AG08396 (cell line): ENCODE measurements around the gene SNRK.
A peak's percentile ranks its signal among the peaks of the same experiment; 100 is the strongest.

Experiments
- DNase-seq: peaks from one replicate; pipeline ENCODE4 v3.0.0; 2012; ENCODE audit warnings: low spot score, mixed read lengths

The SNRK gene

GRCh38 chr3:43286115-43286840 is at the start of gene SNRK:
SNRK (plus strand) TSS chr3:43286540; CDS start chr3:43303204, 16,664 bp downstream.
- peak; percentile 98 for DNase-seq

DNA sequence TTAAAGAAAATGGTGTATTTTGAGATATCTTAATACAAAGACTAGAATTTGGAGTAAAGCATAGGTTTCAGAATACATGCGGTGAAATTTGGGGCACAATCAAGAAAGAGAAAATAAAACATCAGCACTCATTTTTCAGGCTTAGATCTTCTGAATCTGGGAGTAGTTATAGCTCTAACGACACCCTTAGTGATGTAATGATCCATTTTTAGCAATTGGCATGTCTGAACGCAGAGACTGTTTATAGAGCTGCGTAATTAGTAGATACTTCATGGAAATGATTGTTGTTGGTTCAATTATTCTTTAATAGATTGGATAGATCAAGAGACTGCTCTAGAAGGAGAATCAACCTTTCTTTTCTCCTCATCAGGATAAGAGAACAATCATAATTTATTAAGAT is 47.5 kb upstream of the SNRK start:
- no peak for DNase-seq

DNA sequence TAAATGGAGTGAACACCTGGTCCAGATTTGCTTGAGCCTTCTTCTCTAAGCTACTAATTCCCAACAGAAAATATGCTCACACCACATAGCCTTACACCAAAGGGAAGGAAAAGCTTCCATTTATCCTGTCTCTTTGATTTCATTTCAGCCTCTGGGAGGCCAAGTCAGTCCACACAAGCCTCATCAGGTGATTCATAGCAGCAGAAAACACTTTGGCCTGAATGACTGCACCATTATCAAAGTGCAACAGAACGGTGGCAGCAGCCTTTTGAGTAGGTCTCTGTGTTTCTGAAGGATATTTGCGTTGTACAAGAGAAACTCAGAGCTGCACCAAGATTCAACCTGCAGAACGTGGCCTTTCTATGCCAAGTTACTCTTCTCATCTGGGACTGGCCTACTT is 46.6 kb upstream of the SNRK start:
- no peak for DNase-seq

DNA sequence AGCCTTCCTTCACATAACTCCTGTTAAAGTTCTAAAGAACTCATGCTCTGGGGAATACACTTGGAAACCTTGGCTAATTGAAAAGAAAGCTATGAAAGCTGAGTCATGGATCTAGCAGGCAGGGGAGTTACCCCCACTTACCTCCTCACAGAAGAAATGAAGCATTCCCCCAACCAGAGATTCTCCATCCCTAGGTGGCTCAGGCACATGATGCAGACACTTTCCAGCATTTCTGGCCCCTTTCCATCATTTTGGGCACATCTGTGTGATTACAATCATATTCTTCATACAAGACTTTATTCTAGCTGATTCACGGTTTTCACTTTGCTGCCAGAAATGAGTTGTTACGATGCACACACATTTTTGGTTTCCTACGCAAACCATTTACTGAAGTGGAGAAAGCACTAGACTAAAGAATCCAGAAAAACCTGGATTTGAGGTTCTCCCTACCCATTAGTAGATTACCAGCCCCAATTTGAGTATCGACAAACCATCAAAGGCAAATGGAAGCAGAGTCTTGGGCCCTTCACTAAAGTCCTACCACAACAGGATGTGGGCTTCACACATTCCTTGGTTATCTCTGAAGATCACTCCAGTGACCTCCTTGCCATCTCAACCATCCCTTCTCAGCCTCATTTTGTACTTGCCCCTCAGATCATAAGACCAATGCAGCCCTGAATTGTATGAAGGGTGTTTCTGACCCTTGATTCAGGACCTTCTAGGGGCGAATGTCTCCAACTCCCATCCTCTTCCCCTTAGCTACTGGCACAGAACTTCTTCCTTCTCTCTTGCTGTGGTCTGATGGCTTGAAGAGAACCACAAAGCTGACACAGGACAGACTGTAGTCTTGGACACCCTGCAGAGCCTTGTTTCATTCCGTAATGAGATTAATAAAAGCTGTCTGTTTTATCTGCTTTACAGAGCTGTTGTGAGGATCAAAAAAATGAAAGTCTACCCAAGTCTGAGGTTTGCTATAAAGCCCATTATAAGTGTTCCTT is 42.5 kb upstream of the SNRK start:
- DNase-seq, result no peak

- no peak for DNase-seq
These were observed 41.6 kb upstream of the SNRK start for GRCh38 chr3:43244694-43245093.

- no peak for DNase-seq
These were observed 39.4 kb upstream of the SNRK start for GRCh38 chr3:43246976-43247375.

- DNase-seq, result no peak
These were observed 38.7 kb upstream of the SNRK start for GRCh38 chr3:43247561-43248184.

DNA sequence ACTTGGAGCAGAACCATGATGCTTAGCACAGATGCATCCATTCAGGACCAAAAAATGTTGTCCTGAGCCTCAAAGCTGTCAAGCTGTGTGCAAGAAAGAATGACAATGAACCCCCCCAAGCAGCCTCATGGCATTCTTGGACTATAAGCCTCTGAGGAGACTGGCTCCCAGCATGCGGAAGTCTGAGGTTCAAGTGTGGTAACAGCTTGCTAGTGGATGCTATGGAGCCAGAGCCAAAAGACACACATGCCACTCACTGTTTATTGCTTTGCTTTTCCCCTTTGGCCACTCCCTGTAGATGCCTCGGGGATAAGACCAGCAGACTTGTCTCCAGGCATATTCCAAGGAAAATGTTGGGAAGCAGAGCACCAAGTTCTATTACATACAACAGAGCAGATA is 38.2 kb upstream of the SNRK start:
- DNase-seq, result no peak

DNA sequence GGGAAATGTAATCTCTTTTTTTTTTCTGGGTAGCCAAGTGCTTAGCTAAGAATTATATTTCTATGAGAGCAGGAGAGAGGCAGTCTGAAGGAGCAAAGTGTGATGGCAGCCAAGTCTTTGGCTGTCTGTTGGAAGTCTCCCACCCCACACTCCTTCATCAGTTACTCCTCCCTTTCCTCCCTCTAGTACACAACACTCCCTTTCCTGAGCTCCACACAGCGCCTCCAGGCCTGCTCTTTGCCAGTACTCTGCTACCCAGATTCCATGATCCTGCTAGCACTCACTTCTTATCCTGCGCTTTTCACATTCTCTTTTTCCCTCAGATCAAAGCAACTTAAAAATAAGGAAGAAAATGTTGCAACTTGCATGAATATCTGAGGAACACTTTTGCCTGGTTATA is 37.4 kb upstream of the SNRK start:
- no peak for DNase-seq

DNA sequence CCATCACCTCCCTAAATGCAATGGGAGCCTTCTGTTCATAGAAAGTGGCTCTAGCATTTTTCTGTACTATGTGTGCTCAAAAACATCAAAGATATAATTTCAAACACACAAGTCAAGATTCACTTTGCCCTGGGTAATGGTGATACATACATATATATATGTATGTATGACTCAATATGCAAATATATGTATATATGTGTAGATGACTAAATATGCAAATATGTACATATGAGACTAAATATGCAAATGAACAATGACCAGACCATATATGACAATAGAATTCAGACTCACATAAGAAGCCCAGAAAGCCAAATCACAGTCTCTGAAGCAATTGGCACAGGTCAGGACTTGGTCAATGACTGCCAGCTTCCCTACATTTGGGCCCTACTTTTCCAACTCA is 36.9 kb upstream of the SNRK start:
- no peak for DNase-seq

DNA sequence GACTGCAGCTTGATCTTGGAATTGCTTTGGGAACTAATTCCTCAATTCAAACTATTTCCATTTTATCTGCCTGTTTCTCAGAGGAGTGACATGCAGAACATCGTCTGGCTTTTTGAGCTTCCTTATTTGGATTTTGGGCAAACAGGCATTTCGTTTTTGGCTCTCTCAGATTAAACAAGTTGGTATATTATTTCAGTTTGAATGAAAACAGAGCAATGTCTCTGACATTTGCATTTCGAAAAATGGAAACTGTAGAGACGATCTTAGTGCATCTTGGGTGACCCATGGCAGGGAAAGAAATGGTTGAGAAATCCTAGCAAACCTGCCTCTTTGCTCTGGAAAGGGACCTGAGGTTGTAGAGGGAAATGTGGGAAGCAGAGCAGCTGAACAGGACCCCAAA is 33.0 kb upstream of the SNRK start:
- DNase-seq, result no peak

- no peak for DNase-seq
These were observed 32.2 kb upstream of the SNRK start for GRCh38 chr3:43254125-43254524.

- no peak for DNase-seq
These were observed 30.7 kb upstream of the SNRK start for GRCh38 chr3:43255662-43256061.

- no peak for DNase-seq
These were observed 29.5 kb upstream of the SNRK start for GRCh38 chr3:43256714-43257461.

DNA sequence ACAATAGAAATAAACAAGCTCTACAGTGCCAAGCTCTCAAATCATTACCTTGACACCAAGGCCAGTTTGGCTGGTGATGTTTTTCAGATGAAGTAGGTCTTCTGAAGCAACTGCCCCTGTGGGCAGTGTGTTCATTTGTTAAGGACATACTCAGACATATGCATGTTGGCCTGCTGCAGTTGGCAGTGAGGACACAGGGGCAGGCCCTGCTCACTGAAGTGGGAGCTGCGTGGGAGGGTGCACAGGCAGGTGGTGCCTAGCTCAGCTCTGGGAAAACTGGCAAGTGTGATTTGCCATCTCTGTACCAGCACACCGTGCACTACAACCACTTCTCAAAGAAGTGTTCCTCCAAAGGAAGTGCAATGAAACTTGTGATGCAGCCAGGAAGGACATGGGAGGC is 28.5 kb upstream of the SNRK start:
- DNase-seq, result no peak

GRCh38 chr3:43259626-43260025 is 26.7 kb upstream of the SNRK start:
- no peak for DNase-seq

DNA sequence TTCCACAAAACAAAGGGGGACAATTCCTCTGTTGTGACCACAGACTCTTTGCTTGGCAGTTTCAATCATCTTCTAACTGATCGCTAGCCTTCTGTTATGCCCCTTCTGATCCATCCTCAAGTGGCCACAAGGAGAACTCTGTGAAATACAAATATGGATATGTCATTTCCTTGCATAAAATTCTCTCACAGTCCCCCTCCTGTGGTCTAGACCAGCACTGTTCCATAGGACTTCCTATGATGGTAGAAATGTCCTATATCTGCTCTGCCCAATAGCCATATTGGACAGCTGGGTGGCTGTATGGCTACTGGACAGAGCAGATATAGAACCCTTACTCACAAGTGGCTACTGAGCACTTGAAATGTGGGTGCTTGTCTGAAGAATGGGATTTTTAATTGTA is 25.9 kb upstream of the SNRK start:
- no peak for DNase-seq

- DNase-seq, result no peak
These were observed 24.1 kb upstream of the SNRK start for GRCh38 chr3:43262194-43262593.

- DNase-seq, result no peak
These were observed 19.9 kb upstream of the SNRK start for GRCh38 chr3:43266451-43266850.

GRCh38 chr3:43266995-43267394 is 19.3 kb upstream of the SNRK start:
- DNase-seq, result no peak

- DNase-seq, result no peak
These were observed 17.7 kb upstream of the SNRK start for GRCh38 chr3:43268636-43269035.

DNA sequence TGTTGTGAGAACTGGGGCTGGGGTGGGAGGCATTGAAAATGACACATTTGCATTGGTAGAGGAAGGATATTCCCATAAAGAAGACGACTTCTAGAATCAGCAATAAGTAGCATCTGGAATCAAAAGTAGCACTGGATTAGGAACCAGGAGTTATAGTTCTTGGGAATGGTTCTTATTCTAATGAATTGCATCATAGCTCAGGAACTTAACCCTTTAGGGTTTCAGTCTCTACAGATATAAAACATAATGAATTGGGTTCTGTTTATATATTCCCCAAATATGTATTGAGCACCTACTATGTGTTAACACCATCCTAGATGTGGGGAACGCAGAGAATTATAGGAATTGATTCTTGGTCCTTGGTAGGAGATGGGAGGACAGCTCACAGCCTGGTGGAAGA is 16.3 kb upstream of the SNRK start:
- no peak for DNase-seq
